CD14-positive monocyte (primary cell): ENCODE data around the gene SPTLC2. TPM values are rescaled to one million over a fixed set of nuclear protein-coding genes. Genes with fewer than 3 reads are reported as not detected.

Experiments
- DNase-seq, 3 donors: peaks; one replicate each; pipeline ENCODE4 v3.0.0-alpha.2; 2011 to 2022
- H2AFZ ChIP-seq: 2 replicates; pipeline ENCODE4 v1.6.0; 2012; ENCODE audit warnings: mild to moderate bottlenecking, low read depth, low read length, inconsistent platforms; ENCODE audit not compliant: insufficient read depth, poor library complexity, severe bottlenecking
- H3K27ac ChIP-seq, 2 donors: 1 replicate in 1 of 2; 2 replicates in 1 of 2; pipeline ENCODE4 v1.5.1; 2012 to 2013; ENCODE audit warnings: low read length in 2 of 2, control low read depth in 1 of 2, inconsistent platforms in 1 of 2, low read depth in 1 of 2, mild to moderate bottlenecking in 1 of 2
- H3K27me3 ChIP-seq, 2 donors: one replicate each; pipeline versions ENCODE4 v1.6.0 to v1.6.1; 2011 to 2013; ENCODE audit warnings: low read length in 2 of 2; ENCODE audit not compliant: control insufficient read depth in 2 of 2, insufficient read depth in 2 of 2
- H3K36me3 ChIP-seq, 2 donors: replicated peaks in 1 of 2; 1 replicate in 1 of 2; 2 replicates in 1 of 2; pipeline versions ENCODE4 v1.5.1 to v1.6.1; 2012 to 2013; ENCODE audit warnings: low read length in 2 of 2, control low read depth in 1 of 2, inconsistent platforms in 1 of 2, mild to moderate bottlenecking in 1 of 2; ENCODE audit not compliant: insufficient read depth in 2 of 2, control insufficient read depth in 1 of 2
- H3K4me1 ChIP-seq, 2 donors: 1 replicate in 1 of 2; 2 replicates in 1 of 2; pipeline versions ENCODE4 v1.5.1 to v1.6.1; 2012 to 2013; ENCODE audit warnings: low read length in 2 of 2, control low read depth in 1 of 2, inconsistent platforms in 1 of 2, mild to moderate bottlenecking in 1 of 2, moderate library complexity in 1 of 2; ENCODE audit not compliant: insufficient read depth in 2 of 2, control insufficient read depth in 1 of 2
- H3K4me2 ChIP-seq: replicated peaks from 2 replicates; pipeline ENCODE3; 2012; ENCODE audit warnings: low read length, moderate library complexity, mild to moderate bottlenecking; ENCODE audit not compliant: poor library complexity, severe bottlenecking; ENCODE audit errors: extremely low read depth
- H3K4me3 ChIP-seq, 3 experiments: fragments of 200-600 bp in 1 of 3; sonication (generic) in 1 of 3; replicated peaks in 1 of 3; 1 replicate in 2 of 3; 2 replicates in 1 of 3; pipeline ENCODE4 v1.5.1; 2011 to 2013; ENCODE audit warnings: low read length in 3 of 3, mild to moderate bottlenecking in 3 of 3, control low read depth in 2 of 3, low read depth in 2 of 3, inconsistent platforms in 1 of 3, moderate library complexity in 1 of 3
- H3K79me2 ChIP-seq: 2 replicates; pipeline ENCODE4 v1.6.0; 2012; ENCODE audit warnings: mild to moderate bottlenecking, control low read depth, inconsistent platforms, low read length, moderate library complexity; ENCODE audit not compliant: insufficient read depth
- H3K9ac ChIP-seq: 2 replicates; pipeline ENCODE4 v1.6.0; 2017; ENCODE audit warnings: low read length, mild to moderate bottlenecking; ENCODE audit not compliant: insufficient read depth, poor library complexity, severe bottlenecking
- H3K9me3 ChIP-seq, 2 donors: replicated peaks in 1 of 2; 1 replicate in 1 of 2; 2 replicates in 1 of 2; pipeline versions ENCODE4 v1.5.1 to v1.6.1; 2012 to 2013; ENCODE audit warnings: low read length in 2 of 2, control low read depth in 1 of 2; ENCODE audit not compliant: control insufficient read depth in 1 of 2, insufficient read depth in 1 of 2
- H4K20me1 ChIP-seq: 2 replicates; pipeline ENCODE4 v1.6.0; 2012; ENCODE audit warnings: mild to moderate bottlenecking, low read length, control low read depth, moderate library complexity; ENCODE audit not compliant: insufficient read depth
- H3K27ac Mint-ChIP-seq, 7 donors: one replicate each; pipeline ENCODE4 v1.8.0; 2020; ENCODE audit warnings: mild to moderate bottlenecking in 7 of 7, mixed read lengths in 7 of 7, moderate library complexity in 6 of 7, inconsistent platforms in 2 of 7
- H3K27me3 Mint-ChIP-seq, 3 donors: one replicate each; pipeline ENCODE4 v1.8.0; 2021 to 2022; ENCODE audit warnings: low read depth in 3 of 3, mild to moderate bottlenecking in 3 of 3, mixed read lengths in 3 of 3, moderate library complexity in 3 of 3, inconsistent platforms in 1 of 3
- H3K36me3 Mint-ChIP-seq, 2 donors: one replicate each; pipeline ENCODE4 v1.8.0; 2020; ENCODE audit warnings: mixed read lengths in 2 of 2, inconsistent platforms in 1 of 2, mild to moderate bottlenecking in 1 of 2
- H3K4me1 Mint-ChIP-seq: one replicate; pipeline ENCODE4 v1.8.0; 2020; ENCODE audit warnings: mild to moderate bottlenecking, mixed read lengths
- H3K4me3 Mint-ChIP-seq, 2 donors: one replicate each; pipeline ENCODE4 v1.8.0; 2020; ENCODE audit warnings: mild to moderate bottlenecking in 2 of 2, mixed read lengths in 2 of 2, moderate library complexity in 1 of 2
- H3K9me3 Mint-ChIP-seq, 7 donors: one replicate each; pipeline ENCODE4 v1.8.0; 2020 to 2022; ENCODE audit warnings: mixed read lengths in 7 of 7, mild to moderate bottlenecking in 6 of 7, moderate library complexity in 6 of 7, inconsistent platforms in 2 of 7
- CTCF ChIP-seq: fragments of 200-600 bp; IDR thresholded peaks from one replicate; pipeline ENCODE4 v1.8.0; 2022; ENCODE audit warnings: antibody characterized with exemption, mild to moderate bottlenecking
- WGBS: methylation state at CpG from one replicate; pipeline ENCODE4 v1.1.5; 2013; ENCODE audit warnings: missing lambda C conversion rate; ENCODE audit not compliant: insufficient coverage; 5-methylcytosine and 5-hydroxymethylcytosine counted together
- intact Hi-C, 2 donors: fragments of 100-400 bp; cut with micrococcal nuclease; formaldehyde crosslinking; loops; one replicate each; pipeline versions ENCODE4 v1.15.0 to v1.15.1; 2023
- polyA plus RNA-seq, 3 donors: library from polyadenylated mRNA; depleted of rRNA in 1 of 3; unstranded in 2 of 3; stranded (reverse) in 1 of 3; fragments of 300-500 nt in 2 of 3; fragments of >200 nt in 1 of 3; fragmentation: Illumina TruSeq in 2 of 3; gene quantifications; 1 replicate in 2 of 3; 2 replicates in 1 of 3; pipeline ENCODE4 v1.2.3, GENCODE V29; 2012 to 2021

The SPTLC2 gene
- polyA plus RNA-seq, 3 donors, result 38.1 to 81.9 (median 73.1) TPM

DNA sequence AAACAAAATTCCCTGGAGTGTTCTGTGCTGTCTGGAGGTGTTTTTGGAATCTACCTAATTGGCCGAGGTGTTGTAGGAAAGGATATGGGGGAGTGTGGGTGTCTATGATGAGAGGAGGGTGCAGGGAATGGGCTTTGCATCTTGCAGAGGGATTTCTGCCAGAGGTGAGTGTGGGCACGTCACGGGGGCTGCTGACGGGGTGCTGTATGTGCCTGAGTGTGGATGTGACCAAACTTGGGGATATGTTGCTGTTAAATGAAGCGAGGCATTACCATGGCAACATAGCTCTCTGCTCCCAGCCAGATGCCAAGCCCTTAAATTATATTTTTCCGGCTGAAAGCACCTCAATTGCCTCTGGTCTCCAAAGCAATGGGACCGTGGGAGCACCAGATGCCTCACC lies 44.3 kb upstream of the SPTLC2 start:
- WGBS, result over 99% methylated on average over 5 of the region's 7 CpGs
- Mint-ChIP-seq H3K27ac (peak overlapping the region; percentile 88 to 98 (median 96)), H3K4me1 (peaks cover 61% of the 10 kb centered on the region), H3K27me3 (no peaks in the 10 kb centered on the region), H3K36me3 (peaks cover 1 to 4% of the 10 kb centered on the region in 2 donors), H3K9me3 (no peaks in the 10 kb centered on the region), H3K4me3 (peak overlapping the region in 1 of 2 donors; percentile 20)
- H3K27ac ChIP-seq, result peak overlapping the region; percentile 87 to 96
- H2AFZ ChIP-seq, result peak overlapping the region; percentile 21
- no peak for DNase-seq
- H3K4me2 ChIP-seq, result no peak overlapping the region
- H3K27me3 ChIP-seq, result no peaks in the 10 kb centered on the region
- no peaks in the 10 kb centered on the region for H4K20me1 ChIP-seq
- peak overlapping the region; percentile 23 for H3K9ac ChIP-seq
- no peaks in the 10 kb centered on the region for H3K36me3 ChIP-seq
- H3K4me3 ChIP-seq, result peak overlapping the region in 1 of 3 experiments; percentile 24
- H3K9me3 ChIP-seq, result no peaks in the 10 kb centered on the region
- H3K79me2 ChIP-seq, result no peaks in the 10 kb centered on the region
- H3K4me1 ChIP-seq, result peaks cover 52 to 58% of the 10 kb centered on the region in 2 donors
- intact Hi-C loops, result no loop called here
- no peak for TF ChIP-seq CTCF

DNA sequence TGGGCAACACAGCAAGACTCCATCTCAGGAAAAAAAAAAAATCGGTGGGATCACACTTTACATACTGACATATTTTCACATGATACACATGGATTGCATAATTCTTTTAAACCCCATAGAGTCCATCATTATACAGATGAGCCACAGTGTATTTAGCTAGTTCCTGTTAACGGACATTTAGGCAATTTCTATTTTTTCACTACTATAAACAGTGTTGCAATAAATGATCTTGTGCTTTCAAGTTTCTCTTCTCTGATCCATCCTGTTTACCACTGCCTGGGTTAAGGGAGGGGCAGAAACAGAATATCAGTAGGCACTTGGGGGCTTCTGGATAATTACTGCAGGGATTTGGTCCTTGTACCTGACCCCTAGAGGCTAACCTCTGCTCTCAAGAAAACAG lies 43.4 kb upstream of the SPTLC2 start:
- Mint-ChIP-seq H3K27me3 (no peaks in the 10 kb centered on the region), H3K4me1 (peaks cover 64% of the 10 kb centered on the region), H3K4me3 (peak overlapping the region; percentile 68 to 72), H3K9me3 (no peaks in the 10 kb centered on the region), H3K27ac (peak overlapping the region; percentile 88 to 98 (median 97)), H3K36me3 (peaks cover 1 to 4% of the 10 kb centered on the region in 2 donors)
- no CpG with 5 or more reads among the region's 2 CpGs for WGBS
- Histone ChIP-seq H3K4me2 (peak overlapping the region; percentile 59), H3K36me3 (no peaks in the 10 kb centered on the region), H3K27me3 (no peaks in the 10 kb centered on the region), H3K9me3 (no peaks in the 10 kb centered on the region), H3K27ac (peak overlapping the region; percentile 87 to 96), H3K4me1 (peaks cover 55 to 66% of the 10 kb centered on the region in 2 donors), H2AFZ (peak overlapping the region; percentile 43), H3K79me2 (no peaks in the 10 kb centered on the region), H3K9ac (peak overlapping the region; percentile 23), H3K4me3 (peak overlapping the region; percentile 0 to 52 (median 34)), H4K20me1 (no peaks in the 10 kb centered on the region)
- no peak for TF ChIP-seq CTCF
- intact Hi-C loops, result loop anchor here (5.0 kb wide), 3 partner anchors 47 to 102 kb away; partner anchors contain the start of genes ALKBH1 (in 2 of the 2), SLIRP (in 2 of the 2) and SNW1 (in 1 of the 2)
- peak; percentile 75 to 94 (median 89) for DNase-seq
